Keratinocyte (primary cell): ENCODE results near the gene MBP. TPM values are rescaled to one million over a fixed set of nuclear protein-coding genes. Genes with fewer than 3 reads are reported as not detected.

Source experiments
- DNase-seq: peaks from one replicate; pipeline ENCODE4 v3.0.0-alpha.2; 2011; ENCODE audit warnings: low read depth, missing footprints, low spot score
- FAIRE-seq: peaks from 2 replicates; lab custom pipeline; 2011; peaks lifted over from hg19 to GRCh38; lab: Jason Lieb, UNC
- H2AFZ ChIP-seq: 2 replicates; pipeline ENCODE4 v1.6.0; 2012; ENCODE audit warnings: low read length, control low read depth, inconsistent platforms; ENCODE audit not compliant: control insufficient read depth
- H3K27ac ChIP-seq: 2 replicates; pipeline ENCODE4 v1.5.1; 2011; ENCODE audit warnings: low read length; ENCODE audit not compliant: control insufficient read depth, insufficient read depth
- H3K27me3 ChIP-seq: 3 replicates; pipeline ENCODE4 v1.6.0; 2011; ENCODE audit warnings: low read length; ENCODE audit not compliant: control insufficient read depth, insufficient read depth; ENCODE audit errors: extremely low read depth
- H3K36me3 ChIP-seq, 2 experiments: 2 replicates in 1 of 2; 3 replicates in 1 of 2; pipeline ENCODE4 v1.5.1; 2011; ENCODE audit warnings: low read length in 2 of 2, mild to moderate bottlenecking in 1 of 2; ENCODE audit not compliant: control insufficient read depth in 2 of 2, insufficient read depth in 2 of 2; ENCODE audit errors: extremely low read depth in 1 of 2
- H3K4me1 ChIP-seq: 3 replicates; pipeline ENCODE4 v1.5.1; 2011; ENCODE audit warnings: low read length; ENCODE audit not compliant: control insufficient read depth, insufficient read depth; ENCODE audit errors: extremely low read depth
- H3K4me2 ChIP-seq: 3 replicates; pipeline ENCODE4 v1.6.0; 2011; ENCODE audit warnings: low read depth, low read length; ENCODE audit not compliant: control insufficient read depth, insufficient read depth; ENCODE audit errors: extremely low read depth
- H3K4me3 ChIP-seq, 3 experiments: fragments of 200-600 bp in 1 of 3; sonication (generic) in 1 of 3; 2 replicates in 2 of 3; 3 replicates in 1 of 3; pipeline ENCODE4 v1.5.1; 2011 to 2016; ENCODE audit warnings: low read length in 3 of 3, mild to moderate bottlenecking in 3 of 3, control low read depth in 2 of 3, inconsistent platforms in 1 of 3, low read depth in 1 of 3, mixed read lengths in 1 of 3, mixed run types in 1 of 3, moderate library complexity in 1 of 3; ENCODE audit not compliant: control insufficient read depth in 2 of 3, insufficient read depth in 2 of 3; ENCODE audit errors: extremely low read depth in 1 of 3
- H3K79me2 ChIP-seq: 2 replicates; pipeline ENCODE4 v1.6.0; 2012; ENCODE audit warnings: low read length; ENCODE audit not compliant: control insufficient read depth, insufficient read depth
- H3K9ac ChIP-seq: 3 replicates; pipeline ENCODE4 v1.6.0; 2011; ENCODE audit warnings: low read length; ENCODE audit not compliant: control insufficient read depth, insufficient read depth; ENCODE audit errors: extremely low read depth
- H3K9me1 ChIP-seq: 3 replicates; pipeline ENCODE4 v1.6.0; 2011; ENCODE audit warnings: low read length; ENCODE audit not compliant: control insufficient read depth, insufficient read depth; ENCODE audit errors: extremely low read depth
- H3K9me3 ChIP-seq: 2 replicates; pipeline ENCODE4 v1.5.1; 2012; ENCODE audit warnings: low read depth, low read length; ENCODE audit not compliant: control insufficient read depth
- H4K20me1 ChIP-seq: 3 replicates; pipeline ENCODE4 v1.6.0; 2011; ENCODE audit warnings: low read length; ENCODE audit not compliant: control insufficient read depth, insufficient read depth; ENCODE audit errors: extremely low read depth
- EZH2 ChIP-seq: IDR thresholded peaks from one replicate; pipeline ENCODE4 v1.6.1; 2012; ENCODE audit warnings: inconsistent platforms, mild to moderate bottlenecking, low read length, moderate library complexity
- dilution Hi-C: fragments of 300-500 bp; cut with MboI; formaldehyde crosslinking; loops from one replicate; pipeline ENCODE4 v1.7.0; 2020; ENCODE audit warnings: low sequenced_read_pairs; ENCODE audit not compliant: extremely low pct_ligation_motif_present
- polyA plus RNA-seq, 5 experiments: library from polyadenylated mRNA; depleted of rRNA in 3 of 5; stranded (reverse) in 3 of 5; stranded (forward) in 1 of 5; unstranded in 1 of 5; fragments of >200 nt; gene quantifications; 1 replicate in 1 of 5; 2 replicates in 3 of 5; 3 replicates in 1 of 5; pipeline versions ENCODE4 v1.2.1 to v1.2.3, GENCODE V29; 2011 to 2012; ENCODE audit warnings: missing spikeins in 2 of 5, low read depth in 1 of 5, low replicate concordance in 1 of 5
- TF ChIP-seq, protein P1 (sequence below), 3 experiments: IDR thresholded peaks in 1 of 3; conservative IDR thresholded peaks in 1 of 3; optimal IDR thresholded peaks in 1 of 3; 2 replicates in 2 of 3; 3 replicates in 1 of 3; pipeline versions ENCODE3 to v1.5.1; 2011; ENCODE audit warnings: low read length in 3 of 3, mild to moderate bottlenecking in 3 of 3, moderate library complexity in 2 of 3, control low read depth in 1 of 3, inconsistent platforms in 1 of 3; ENCODE audit not compliant: insufficient read depth in 2 of 3; ENCODE audit errors: extremely low read depth in 1 of 3

Gene MBP
- polyA plus RNA-seq, 1 donor (not counting 4 experiments of a cell fraction or from before 2014, with no cell fraction given): 38.7 TPM

DNA sequence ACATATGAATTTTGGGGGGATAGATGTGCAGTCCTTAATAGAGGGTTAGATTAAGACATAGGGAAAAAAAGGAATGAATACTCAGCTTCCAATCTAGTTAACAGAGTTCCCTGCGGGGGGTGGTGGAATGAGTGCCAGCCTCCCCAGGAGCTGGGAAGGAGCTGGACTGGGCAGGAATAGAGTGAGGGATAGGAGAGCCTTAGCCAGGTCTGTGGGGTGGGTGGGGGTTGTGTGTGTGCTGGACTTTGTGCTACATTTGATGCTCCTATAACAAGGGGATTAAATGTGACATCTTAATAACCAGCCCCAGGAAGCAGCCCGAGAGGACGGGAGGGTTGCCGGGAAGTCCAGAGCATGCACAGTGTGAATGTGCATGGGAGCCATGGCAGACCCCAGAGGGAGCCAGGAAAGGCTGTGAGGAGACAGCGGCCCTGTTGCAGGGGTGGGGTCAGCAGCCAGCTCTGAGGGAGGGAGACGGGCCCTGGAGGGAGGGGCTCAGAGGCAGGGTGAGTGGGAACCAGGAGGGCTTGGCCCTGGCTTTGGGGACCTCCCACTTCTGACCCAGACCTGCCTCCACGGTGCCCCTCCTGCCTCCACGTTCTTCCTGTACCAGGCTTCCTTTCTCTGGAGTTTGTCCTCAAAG lies 3.6 kb upstream of the MBP start:
- DNase-seq (no peak), FAIRE-seq (no peak)
- no peak overlapping the region for H3K9ac ChIP-seq
- H3K4me3 ChIP-seq: no peak overlapping the region
- no peaks in the 10 kb centered on the region for H3K9me1 ChIP-seq
- H3K27ac ChIP-seq: no peak overlapping the region
- H4K20me1 ChIP-seq: no peaks in the 10 kb centered on the region
- H3K4me2 ChIP-seq: no peak overlapping the region
- H3K79me2 ChIP-seq: peaks cover 5% of the 10 kb centered on the region
- H2AFZ ChIP-seq: no peak overlapping the region
- H3K9me3 ChIP-seq: no peaks in the 10 kb centered on the region
- dilution Hi-C loops: no loop called here
- peaks cover 6% of the 10 kb centered on the region for H3K4me1 ChIP-seq
- H3K27me3 ChIP-seq: no peaks in the 10 kb centered on the region
- TF ChIP-seq EZH2: no peak
- TF ChIP-seq, protein P1, sequence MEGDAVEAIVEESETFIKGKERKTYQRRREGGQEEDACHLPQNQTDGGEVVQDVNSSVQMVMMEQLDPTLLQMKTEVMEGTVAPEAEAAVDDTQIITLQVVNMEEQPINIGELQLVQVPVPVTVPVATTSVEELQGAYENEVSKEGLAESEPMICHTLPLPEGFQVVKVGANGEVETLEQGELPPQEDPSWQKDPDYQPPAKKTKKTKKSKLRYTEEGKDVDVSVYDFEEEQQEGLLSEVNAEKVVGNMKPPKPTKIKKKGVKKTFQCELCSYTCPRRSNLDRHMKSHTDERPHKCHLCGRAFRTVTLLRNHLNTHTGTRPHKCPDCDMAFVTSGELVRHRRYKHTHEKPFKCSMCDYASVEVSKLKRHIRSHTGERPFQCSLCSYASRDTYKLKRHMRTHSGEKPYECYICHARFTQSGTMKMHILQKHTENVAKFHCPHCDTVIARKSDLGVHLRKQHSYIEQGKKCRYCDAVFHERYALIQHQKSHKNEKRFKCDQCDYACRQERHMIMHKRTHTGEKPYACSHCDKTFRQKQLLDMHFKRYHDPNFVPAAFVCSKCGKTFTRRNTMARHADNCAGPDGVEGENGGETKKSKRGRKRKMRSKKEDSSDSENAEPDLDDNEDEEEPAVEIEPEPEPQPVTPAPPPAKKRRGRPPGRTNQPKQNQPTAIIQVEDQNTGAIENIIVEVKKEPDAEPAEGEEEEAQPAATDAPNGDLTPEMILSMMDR (optimal IDR thresholded peaks at IDR 0.05 in 1 of 3, IDR thresholded peaks at IDR 0.05 in 1 of 3, conservative IDR thresholded peaks at IDR 0.05 in 1 of 3; ENCODE audit: extremely low read depth in 1 of 3, insufficient read depth in 2 of 3, low read length in 3 of 3): no peak
- no peaks in the 10 kb centered on the region for H3K36me3 ChIP-seq

DNA sequence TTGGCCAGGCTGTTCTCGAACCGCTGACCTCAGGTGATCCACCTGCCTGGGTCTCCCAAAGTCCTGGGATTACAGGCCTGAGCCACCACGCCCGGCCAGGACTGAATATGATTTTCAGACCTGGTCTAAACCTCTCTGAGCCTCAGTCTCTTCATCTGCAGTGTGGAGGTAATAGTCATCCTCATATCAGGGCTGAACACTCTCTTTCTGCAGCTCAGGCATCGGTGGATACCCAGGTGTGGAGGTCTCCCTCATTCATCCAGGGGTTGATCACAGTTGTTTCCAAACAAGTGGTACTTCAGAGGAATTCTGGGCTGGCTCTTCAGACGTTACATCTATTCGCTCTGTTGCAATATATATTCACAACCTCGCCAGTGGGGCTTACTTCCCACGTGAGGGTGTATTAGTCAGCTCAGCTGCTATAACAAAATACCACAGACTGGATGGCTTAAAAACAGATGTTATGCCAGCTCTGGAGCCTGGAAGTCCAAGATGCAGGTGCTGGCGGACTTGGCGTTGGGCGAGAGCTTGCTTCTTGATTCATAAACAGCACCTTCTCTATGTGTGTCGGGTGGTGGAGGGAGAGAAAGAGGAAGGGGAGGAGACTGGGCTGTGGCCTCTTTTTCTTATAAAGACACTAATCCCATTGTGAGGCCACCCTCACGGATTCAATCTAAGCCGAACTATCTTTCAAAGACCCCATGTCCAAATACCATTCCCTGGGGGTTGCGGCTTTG lies 2.9 kb upstream of the MBP start:
- dilution Hi-C loops: no loop called here
- no peak for TF ChIP-seq EZH2
- TF ChIP-seq, protein P1 (optimal IDR thresholded peaks at IDR 0.05 in 1 of 3, IDR thresholded peaks at IDR 0.05 in 1 of 3, conservative IDR thresholded peaks at IDR 0.05 in 1 of 3; ENCODE audit: extremely low read depth in 1 of 3, insufficient read depth in 2 of 3, low read length in 3 of 3): no peak
- Histone ChIP-seq H3K36me3 (no peaks in the 10 kb centered on the region), H3K79me2 (peaks cover 11% of the 10 kb centered on the region), H3K4me3 (no peak overlapping the region), H3K27me3 (no peaks in the 10 kb centered on the region), H3K4me2 (no peak overlapping the region), H3K4me1 (peaks cover 2% of the 10 kb centered on the region), H2AFZ (no peak overlapping the region), H3K9ac (no peak overlapping the region), H4K20me1 (no peaks in the 10 kb centered on the region), H3K9me3 (no peaks in the 10 kb centered on the region), H3K9me1 (no peaks in the 10 kb centered on the region), H3K27ac (no peak overlapping the region)
- DNase-seq: no peak
- no peak for FAIRE-seq
